ENCODE measurements around the gene ARHGDIA.

ARHGDIA gene

DNA sequence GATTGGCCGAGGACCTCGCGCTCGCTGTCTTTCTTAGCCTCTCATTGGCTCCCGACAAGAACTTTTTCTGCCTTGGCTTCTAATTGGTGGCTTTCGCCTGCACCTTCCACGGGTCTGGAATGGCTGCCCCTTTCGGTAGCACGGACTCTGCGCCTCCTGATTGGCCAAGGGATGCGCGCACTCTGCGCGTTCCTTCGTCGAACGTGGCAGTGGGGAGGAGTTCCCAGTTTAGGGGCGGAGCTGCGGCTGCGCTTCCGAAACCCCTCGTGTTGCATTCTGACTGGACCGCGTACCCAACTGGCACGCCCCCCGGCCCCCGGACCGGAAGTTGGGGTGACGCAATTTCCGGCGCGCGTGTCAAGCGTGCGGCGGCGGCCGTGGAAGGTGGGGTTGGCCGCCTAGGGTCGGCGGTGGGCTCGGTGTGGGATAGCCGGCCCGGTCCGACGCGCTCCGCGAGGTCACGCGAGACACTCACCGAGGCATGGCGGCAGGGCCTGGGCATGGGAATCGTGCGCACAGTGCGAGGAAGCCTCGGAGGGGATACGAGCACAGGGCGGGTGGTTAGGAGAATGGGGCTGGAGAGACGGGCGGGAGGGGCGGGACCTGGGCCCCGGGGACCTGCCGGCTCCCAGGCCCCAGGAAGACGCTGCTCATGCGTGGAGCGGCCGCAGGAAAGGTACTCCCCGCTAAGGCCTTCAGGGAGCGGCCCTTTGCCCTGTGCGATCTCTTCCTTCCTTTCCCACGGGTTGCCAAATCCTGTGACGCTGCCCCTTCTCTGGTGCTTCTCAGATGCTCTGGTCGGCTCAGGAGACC, 10.2 kb downstream of the ARHGDIA start:
- peak; percentile 97 to 99 for DNase-seq

DNA sequence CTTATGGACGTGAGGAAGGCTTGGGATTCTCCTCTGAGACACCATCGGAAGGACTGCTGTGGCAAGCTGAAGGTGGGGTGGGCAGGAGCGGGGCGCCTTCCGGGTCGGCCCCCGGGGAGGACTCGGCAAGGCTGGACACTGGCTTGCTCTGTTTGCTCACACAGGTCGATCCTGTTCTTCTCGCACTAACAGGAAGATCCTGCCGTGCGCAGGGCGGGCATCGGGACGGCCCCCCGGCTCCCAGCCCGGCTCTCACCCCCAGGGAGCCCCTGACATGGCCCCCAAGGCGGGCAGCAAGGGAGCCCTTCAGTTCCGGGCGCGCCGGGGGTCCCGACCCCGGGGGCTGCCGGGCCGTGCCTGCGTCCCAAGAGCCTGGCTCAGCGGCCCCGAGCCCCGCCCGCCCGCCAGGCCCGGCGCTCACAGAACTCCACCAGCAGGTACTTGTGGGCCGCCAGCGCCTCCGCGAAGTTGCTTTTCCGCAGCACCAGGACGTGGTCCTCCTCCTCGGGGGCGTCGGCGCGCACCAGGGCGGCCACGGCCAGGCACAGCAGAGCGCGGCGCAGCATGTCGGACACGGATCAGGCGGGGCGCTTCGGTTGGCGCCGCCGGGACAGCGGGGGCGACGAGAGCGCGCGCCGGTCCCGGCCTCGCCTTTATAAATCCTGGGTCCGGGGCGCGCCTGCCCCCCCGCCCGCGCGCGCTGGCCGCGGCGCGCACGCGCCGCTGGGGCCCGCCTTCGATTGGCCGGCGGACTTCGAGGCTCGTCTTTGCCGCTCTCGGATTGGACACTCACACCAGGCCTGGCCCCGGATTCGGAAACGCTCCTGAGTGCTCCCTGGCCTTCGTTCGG, 11.0 kb downstream of the ARHGDIA start, which contains the start of gene P4HB:
TSS of gene P4HB (minus strand) at position 630 of the 850 bp plus-strand sequence. CDS start at position 566, 64 bp downstream.
- DNase-seq = peak in 1 of 2 donors; percentile 97

DNA sequence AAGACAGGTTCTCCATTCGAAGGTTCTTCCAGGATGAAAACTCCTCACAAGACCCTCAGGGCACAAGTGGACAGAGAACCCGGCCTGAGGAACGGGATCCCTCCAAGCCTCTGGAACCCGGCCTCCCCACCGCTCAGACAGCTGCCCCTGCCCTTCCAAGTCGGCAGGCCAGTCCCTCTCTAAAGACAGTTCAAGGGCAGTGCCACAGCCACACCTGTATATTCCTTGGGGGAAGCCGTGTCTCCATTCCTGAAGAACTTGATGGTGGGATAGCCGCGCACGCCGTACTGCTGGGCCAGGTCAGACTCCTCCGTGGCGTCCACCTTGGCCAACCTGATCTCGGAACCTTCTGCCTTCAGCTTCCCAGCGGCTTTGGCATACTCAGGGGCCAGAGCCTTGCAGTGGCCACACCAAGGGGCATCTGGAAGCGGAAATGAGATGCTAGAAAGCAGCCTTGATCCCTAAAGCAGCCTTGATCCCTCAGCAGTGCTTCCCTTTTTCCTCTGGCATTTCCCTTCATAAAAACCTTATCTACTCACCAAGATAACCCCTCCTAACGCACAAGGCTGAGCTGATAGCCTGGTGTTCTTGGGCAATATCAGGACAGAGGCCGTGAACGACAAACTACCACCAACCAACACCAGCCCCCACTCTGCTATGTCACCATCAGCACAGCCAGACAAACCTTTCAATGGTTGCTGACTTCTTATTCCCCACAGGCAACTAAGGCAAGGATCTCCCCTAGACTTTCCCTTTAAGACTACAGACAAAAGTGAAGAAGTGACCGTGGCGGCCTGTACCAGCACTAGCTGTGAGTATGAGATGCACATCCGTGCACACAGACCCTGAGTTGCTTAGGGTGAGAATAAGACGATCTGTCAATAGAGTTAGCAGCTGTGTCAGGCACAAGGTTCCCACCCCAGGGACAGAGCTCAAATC, 11.9 kb downstream of the ARHGDIA start:
- no peak for DNase-seq

DNA sequence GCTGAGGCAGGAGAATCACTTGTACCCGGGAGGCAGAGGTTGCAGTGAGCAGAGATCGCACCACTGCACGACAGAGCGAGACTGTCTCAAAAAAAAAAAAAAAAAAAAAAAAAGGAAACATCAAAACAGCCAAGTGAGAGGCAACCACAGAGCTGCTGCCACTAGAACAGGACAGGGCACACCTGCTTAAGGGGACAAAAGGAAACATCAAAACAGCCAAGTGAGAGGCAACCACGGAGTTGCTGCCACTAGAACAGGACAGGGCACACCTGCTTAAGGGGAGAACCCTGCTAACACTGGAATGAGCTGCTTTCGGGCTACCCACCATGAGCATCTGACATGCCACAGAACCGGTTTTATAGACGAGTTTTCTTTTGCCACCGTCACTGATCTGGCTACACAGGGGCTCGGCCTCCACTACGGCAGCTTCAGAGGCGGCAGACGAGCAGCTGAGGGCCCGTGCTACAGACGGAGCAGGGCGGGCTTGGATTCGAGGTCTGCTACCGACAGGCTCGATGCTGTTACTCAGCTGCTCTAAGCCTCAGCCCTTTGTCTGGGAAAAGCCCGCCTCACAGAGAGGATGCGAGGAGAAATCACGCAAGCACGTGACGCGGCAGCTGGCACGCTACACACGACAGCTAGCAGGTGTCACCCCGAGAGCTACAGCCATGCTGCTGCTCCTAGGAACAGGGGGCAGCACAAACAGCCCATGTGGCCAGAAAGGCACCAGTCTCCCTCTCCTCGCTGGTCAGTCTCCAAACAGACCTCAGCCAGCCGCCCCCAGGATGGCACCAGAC, 12.8 kb downstream of the ARHGDIA start:
- DNase-seq = no peak

DNA sequence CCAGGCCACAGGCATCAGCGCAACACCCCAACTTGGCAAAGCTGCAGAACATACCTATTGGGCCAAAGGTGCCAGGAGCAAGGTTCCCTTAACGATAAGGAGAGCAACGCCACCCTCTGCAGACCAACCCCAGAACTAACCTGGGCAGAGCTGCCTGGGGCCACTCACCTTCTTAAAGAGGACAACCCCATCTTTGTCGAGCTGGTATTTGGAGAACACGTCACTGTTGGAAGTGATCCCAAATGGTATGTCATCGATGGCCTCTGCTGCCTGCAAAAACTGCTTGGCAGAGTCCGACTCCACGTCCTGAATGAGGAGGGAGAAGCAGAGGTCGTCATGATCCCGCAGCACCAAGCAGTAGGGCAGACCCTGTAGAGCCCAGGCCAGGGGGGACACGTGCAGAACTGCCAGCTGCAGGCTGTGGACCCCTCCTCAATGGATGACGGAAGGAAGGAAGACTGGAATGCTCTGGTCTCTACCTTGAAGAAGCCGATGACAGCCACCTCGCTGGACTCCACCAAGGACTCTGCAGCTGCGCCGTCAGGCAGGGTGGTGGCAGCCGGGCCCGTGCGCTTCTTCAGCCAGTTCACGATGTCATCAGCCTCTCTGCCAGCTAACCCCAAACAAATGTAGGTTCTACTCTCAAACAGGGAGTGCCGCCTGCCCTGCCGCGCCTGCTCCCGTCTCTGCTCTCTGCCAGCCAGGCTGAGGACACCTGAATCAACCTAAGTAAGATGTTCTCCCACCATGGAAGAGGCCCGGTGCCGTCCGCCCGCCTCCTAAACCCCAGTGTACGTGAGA, 16.0 kb downstream of the ARHGDIA start:
- DNase-seq = no peak

DNA sequence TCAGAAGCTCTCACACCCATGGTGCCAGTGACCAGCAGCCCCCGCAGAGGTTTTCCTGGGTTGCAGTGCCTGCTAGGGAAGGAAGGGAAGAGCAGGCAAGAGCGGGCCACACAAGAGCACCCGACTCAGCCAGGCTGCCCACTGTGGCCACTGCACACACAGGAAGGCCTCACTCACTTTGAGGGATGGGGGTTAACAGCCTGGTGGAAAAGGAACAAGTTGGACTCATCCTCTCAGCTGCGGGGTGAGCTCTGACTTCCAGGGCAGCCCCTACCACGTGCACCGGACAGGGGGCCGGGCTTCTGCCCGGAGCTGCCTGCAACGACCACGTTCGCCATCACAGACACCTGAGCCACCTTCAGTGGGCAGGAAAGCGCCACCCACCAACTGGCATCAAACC, 18.9 kb downstream of the ARHGDIA start:
- no peak for DNase-seq

DNA sequence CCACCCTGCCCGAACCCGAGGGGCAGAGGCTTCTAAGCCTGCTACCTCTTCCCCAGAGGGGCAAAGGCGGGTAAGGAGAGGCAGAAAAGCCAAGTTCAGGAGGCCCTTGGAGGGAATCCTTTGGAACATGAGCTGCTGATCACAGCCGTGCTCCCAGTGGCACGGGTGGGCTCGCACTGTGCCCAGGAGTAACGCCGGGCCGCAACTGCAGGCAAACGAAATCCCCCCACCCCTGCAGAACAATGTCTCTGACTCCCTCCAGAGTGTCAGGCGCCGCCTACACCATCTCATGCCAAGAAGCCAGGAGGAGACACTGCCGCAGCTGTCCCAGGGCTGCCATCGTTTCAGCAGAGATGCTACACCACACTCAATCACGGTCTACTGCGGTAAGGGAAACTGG, 19.7 kb downstream of the ARHGDIA start:
- DNase-seq = no peak

DNA sequence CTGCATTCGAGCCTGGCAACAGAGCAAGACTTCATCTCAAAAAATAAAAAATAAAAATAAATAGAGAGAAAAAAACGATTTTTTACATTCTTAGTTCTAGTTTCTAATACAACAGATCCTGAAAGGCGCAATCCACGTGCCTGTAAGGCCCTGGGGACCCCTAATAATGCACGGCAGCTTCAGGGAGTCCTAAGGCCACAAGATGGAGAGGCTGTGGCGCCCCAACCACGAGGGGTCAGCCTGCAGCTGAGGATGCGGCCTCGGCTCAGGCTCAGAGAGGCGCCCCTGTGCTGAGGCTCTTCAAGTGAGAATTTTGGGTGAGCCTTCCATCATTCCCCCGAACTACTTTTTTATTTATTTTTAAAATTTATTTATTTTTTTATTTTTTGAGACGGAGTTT, 21.7 kb downstream of the ARHGDIA start:
- DNase-seq = no peak

DNA sequence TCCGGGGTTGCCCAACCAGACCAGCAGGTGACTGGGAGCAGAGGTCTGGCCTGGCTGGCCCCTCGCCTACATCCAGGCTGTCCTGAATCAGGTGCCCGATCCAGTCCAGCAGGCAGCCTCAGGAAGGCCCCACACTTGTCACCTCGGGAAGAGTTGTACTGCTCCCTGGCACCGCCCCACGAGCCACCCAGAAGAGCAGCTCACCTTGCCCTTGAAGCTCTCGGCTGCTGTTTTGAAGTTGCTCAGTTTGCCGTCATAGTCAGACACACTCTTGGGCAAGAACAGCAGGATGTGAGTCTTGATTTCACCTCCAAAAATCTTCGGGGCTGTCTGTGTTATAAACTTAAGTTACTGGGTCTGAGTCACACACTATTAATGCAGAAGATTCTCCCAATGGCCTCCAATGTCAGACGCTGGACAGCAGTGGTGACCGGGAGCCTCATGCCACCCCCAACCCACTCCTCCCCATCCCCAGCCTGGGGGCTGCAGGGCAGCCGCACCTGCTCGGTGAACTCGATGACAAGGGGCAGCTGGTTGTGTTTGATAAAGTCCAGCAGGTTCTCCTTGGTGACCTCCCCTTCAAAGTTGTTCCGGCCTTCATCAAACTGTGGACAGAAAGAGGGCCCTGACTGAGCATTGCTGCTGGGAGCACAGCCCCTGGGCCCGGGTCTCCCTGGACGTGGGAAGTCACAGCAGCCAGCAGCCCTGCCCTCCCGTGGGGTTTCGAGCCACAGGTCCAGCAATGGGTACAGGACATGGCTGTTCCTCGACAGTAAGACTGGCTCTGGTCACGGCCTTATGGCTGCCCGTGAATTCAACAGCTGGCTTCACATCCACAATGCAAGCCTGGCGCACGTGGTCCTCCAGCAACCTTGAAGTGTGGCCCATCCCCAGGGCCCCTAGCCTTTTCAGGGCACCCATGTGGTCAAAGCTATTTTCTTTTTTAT, 24.1 kb downstream of the ARHGDIA start:
- DNase-seq = no peak

DNA sequence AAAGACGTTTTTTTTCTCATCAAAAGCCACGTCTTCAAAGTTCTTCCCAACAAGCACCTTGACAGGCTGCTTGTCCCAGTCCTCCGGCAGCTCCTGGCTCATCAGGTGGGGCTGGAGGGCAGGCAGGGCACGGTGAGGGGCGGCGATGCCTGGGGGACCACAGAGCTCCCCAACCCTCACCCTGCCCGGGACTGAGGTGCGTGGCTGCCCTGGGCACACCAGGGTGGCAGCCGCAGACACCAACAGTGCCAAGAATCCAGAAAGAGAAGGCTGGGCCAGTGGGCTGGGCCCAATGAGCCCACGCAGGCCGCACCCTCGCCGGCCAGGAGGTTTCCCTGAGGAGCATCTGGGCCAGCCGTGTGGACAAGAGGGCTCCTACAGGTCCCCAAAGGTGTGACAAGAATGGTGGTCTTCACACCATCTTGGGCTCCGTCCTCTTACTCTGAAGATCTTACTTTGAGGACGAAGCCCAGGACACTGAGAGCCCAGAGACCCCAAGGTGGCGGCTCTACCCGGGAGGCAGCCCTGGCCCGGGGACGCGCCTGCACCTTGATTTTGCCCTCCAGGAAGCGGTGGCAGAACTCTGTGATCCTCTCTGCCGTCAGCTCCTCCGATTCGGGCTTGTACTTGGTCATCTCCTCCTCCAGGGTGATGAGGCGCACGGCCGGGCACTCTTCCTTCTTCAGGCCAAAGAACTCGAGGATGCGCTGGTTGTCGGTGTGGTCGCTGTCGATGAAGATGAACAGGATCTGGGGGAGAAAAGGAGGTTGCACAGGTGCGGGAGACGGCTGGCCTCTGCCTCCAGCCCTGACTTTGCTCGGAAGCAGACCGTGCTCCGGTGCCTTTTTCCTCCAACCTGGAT, 25.0 kb downstream of the ARHGDIA start:
- DNase-seq = no peak

DNA sequence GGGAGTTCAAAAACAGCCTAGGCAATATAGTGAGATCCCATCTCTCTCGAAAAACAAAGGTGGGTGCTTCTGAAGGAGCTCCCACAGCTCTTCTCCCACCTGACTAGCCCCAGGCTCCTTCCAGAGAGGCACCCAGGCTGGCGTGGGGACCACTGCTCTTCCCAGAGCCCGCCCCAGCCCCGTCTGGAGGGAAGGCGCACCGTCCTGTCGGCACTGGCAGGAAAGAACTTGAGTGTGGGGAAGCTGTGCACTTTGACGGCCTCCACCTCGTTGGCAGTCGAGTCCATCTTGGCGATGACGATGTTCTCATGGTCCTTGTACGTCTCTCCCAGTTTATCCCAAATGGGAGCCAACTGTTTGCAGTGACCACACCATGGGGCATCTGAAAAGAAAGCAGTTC, 25.8 kb downstream of the ARHGDIA start:
- no peak for DNase-seq

DNA sequence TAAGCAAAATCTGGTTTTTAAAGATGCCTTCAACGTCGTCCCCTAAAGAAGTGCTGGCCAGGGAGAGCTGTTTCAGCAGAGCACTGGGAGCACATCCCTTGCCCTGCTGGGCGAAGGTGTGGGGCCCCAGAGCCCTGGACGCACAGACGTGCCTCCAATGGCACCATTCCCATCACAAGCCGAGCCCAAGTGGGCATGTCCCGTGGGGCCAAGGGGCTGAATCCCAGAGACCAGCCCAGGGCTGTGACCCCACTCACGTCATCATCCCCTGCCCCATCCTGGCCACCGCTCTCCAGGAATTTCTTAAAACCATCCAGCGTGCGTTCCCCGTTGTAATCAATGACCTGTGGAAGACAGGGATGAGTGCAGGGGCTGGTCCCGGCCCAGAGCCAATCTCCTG, 26.2 kb downstream of the ARHGDIA start:
- no peak for DNase-seq

DNA sequence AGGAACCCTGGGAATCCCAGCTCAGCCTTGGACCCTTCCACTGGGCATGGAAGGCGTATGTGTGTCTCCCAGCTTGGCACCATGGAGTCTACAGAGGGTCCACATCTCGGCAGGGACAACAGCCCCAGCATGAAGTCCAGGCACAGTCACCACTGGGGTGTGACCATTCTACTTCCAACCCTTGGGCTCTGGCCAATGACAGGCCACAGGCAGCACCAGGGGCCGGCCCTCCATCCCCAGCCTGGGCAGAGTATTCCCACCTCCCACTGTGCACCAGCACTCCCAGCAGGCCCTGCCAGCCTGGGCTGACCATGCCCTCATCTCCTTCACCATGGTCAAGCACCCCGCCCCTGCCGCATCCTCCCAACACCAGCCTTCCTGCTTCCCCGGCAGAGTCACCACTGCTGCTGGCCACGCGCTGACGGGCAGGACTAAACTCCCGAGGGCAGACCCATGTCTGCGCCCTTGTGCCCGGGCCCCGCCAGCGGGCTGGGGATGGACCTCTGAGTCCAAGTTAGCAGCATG, 26.7 kb downstream of the ARHGDIA start:
- DNase-seq = no peak

DNA sequence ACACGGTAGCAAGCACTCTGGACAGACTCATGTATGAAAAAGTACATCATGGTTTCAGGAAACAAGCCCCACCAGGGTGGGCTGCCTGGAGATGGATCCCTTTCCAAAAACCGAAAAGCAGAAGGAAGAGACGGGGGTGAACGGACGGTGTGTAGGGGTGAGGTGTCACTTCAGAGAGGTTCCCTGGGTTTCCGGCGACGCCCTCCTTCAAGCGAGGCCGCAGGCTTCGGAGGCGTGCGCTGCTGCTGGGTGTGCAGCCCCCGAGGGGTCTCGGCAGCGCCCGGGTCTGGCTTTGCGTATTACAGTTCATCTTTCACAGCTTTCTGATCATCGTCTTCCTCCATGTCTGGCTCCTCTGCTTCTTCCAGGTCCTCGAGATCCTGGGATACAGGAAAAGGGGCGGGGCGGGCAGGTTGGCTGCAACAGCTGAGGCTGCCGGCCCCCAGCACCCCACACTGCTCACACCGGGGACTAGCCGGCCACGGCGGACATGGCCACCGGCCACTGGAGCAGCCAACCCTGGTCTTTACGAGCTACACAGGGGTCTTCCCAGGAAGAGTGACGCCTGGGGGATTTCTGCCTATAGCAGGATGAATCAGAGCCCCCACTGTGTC, 27.3 kb downstream of the ARHGDIA start:
- no peak for DNase-seq

DNA sequence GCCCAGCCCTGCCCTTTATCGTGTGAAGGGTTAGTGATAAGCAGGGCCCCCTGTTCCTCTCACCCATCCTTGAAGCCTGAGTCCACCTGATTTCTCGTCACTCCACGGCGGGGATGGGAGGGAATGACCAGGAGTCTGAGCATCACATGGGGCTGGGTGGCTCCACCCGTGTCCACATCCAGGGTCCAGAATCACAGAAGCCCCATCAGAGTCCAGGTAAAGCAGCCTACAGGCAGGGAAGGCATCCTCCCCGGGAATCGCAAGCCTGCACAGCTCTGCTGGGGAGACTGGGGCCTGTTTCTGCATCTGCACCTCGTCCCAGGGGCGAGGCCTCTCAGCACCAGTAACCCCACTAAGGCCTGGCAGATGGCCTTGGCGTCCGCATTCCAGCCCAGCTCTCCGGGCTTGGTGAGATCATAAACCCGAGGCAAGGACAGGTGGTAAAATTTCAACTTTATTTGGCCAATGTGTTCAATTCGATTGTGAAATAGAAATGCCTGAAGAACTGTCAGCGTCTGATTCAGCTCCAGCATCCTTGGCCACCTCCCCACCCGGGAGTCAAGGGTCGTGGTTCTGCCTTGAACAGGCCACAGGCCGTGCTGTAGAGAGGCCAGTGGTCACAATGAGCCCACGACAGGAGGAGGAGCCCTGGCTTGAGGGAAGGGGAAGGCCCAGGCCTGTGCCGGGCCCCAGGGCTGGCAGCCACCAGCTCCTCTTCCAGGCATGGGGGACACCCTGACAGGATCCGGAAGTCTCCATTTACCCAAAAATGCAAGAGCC, 28.2 kb downstream of the ARHGDIA start:
- DNase-seq = no peak

DNA sequence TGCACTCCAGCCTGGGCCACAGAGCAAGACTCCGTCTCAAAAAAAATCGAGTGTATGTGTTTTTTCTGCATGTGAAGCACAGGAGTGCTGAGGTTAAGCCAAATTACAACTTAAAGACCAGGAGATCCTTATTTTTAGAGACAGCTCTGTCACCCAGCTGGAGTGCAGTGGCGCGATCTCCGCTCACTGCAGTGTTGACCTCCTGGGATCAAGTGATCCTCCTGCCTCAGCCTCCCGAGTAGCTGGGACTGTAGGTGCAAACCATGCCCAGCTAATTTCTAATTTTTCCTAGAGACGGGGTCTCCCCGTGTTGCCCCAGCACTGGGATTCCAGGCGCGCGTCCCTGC, 28.8 kb downstream of the ARHGDIA start:
- DNase-seq = no peak

DNA sequence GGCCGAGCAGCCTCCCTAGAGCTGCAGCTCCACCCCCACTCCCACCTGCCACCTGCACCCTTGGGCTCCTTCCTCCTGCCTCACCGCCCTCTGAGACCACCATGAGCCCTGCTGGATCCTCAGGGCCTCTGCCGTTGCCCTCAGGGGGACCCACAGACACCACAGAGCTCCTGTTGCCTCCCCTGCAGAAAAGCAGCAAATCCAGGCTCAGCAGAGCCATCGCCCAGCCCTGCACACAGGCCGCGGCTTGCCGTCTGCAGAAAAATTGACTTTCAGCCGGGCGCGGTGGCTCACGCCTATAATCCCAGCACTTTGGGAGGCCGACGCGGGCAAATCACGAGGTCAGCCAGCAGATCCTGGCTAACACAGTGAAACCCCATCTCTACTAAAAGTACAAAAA, 29.3 kb downstream of the ARHGDIA start:
- no peak for DNase-seq
